SK-N-SH (cell line): ENCODE data around the gene DYNC1LI2.

Experiments
- CTCF ChIP-seq: fragments of 200-600 bp; sonication (generic); IDR thresholded peaks from 2 replicates; pipeline ENCODE4 v1.6.1; 2017; ENCODE audit warnings: antibody characterized with exemption, mild to moderate bottlenecking, moderate library complexity
- GABPA ChIP-seq: IDR thresholded peaks from 2 replicates; pipeline ENCODE4 v1.4.0; 2012; ENCODE audit warnings: low read depth, mild to moderate bottlenecking

GRCh38 chr16:66728117-66728787 is 23.2 kb downstream of the DYNC1LI2 start:
- no peak for TF ChIP-seq GABPA
- TF ChIP-seq CTCF: peak; percentile 75
